DND-41 (cell line): ENCODE results near the gene PMFBP1.
A peak's percentile ranks its signal among the peaks of the same experiment; 100 is the strongest.

Source experiments
- ATAC-seq: fragments of 200-7000 bp; cut with Tn5 transposase; 3 replicates; pipeline ENCODE4 v1.9.1; 2021; ENCODE audit warnings: low read depth; ENCODE audit not compliant: insufficient read depth
- DNase-seq: peaks from one replicate; pipeline ENCODE4 v3.0.0-alpha.2; 2020
- H2AFZ ChIP-seq: 2 replicates; pipeline ENCODE4 v1.6.0; 2012; ENCODE audit warnings: low read depth, low read length
- H3K27ac ChIP-seq: 2 replicates; pipeline ENCODE4 v1.5.1; 2012; ENCODE audit warnings: low read length, inconsistent platforms
- H3K27me3 ChIP-seq: fragments of 200-600 bp; sonication (generic); 2 replicates; pipeline ENCODE4 v1.6.0; 2012; ENCODE audit warnings: low read length, mild to moderate bottlenecking, inconsistent platforms; ENCODE audit not compliant: insufficient read depth, poor library complexity
- H3K36me3 ChIP-seq: 2 replicates; pipeline ENCODE4 v1.5.1; 2012; ENCODE audit warnings: low read length, inconsistent platforms; ENCODE audit not compliant: insufficient read depth
- H3K4me1 ChIP-seq: 2 replicates; pipeline ENCODE4 v1.5.1; 2012; ENCODE audit warnings: mild to moderate bottlenecking, low read length; ENCODE audit not compliant: insufficient read depth
- H3K4me2 ChIP-seq: 2 replicates; pipeline ENCODE4 v1.6.0; 2012; ENCODE audit warnings: mild to moderate bottlenecking, moderate library complexity, low read length, inconsistent platforms; ENCODE audit not compliant: insufficient read depth
- H3K4me3 ChIP-seq, 2 experiments: fragments of 200-600 bp in 1 of 2; shearing (Covaris generic) in 1 of 2; 2 replicates each; pipeline ENCODE4 v1.5.1; 2012 to 2016; ENCODE audit warnings: inconsistent platforms in 2 of 2, low read length in 2 of 2, mild to moderate bottlenecking in 2 of 2, low read depth in 1 of 2, moderate library complexity in 1 of 2
- H3K79me2 ChIP-seq: 2 replicates; pipeline ENCODE4 v1.6.0; 2012; ENCODE audit warnings: low read length, inconsistent platforms; ENCODE audit not compliant: insufficient read depth
- H3K9ac ChIP-seq: 2 replicates; pipeline ENCODE4 v1.6.0; 2012; ENCODE audit warnings: low read depth, mild to moderate bottlenecking, inconsistent platforms, low read length, moderate library complexity
- H3K9me3 ChIP-seq: 2 replicates; pipeline ENCODE4 v1.5.1; 2012; ENCODE audit warnings: low read length, moderate library complexity, mild to moderate bottlenecking, inconsistent platforms; ENCODE audit not compliant: insufficient read depth, severe bottlenecking
- H4K20me1 ChIP-seq: 2 replicates; pipeline ENCODE4 v1.6.0; 2012; ENCODE audit warnings: low read length; ENCODE audit not compliant: insufficient read depth
- CTCF ChIP-seq: IDR thresholded peaks from 2 replicates; pipeline ENCODE4 v1.5.1; 2012; ENCODE audit warnings: borderline replicate concordance, low read length, moderate library complexity, mild to moderate bottlenecking; ENCODE audit not compliant: poor library complexity, severe bottlenecking; ENCODE audit errors: extremely low read depth
- EZH2 ChIP-seq: IDR thresholded peaks from 3 replicates; pipeline ENCODE4 v1.6.1; 2012; ENCODE audit warnings: borderline replicate concordance, low read depth, mild to moderate bottlenecking, moderate library complexity, low read length, inconsistent platforms; ENCODE audit not compliant: severe bottlenecking

The PMFBP1 gene

GRCh38 chr16:72149676-72150464 lies 22.1 kb downstream of the PMFBP1 start:
- Histone ChIP-seq H3K79me2 (no peaks in the 10 kb centered on the region), H4K20me1 (no peaks in the 10 kb centered on the region), H3K4me2 (no peak overlapping the region), H3K9me3 (no peaks in the 10 kb centered on the region), H3K9ac (no peak overlapping the region), H3K4me1 (peaks cover 10% of the 10 kb centered on the region), H3K4me3 (no peak overlapping the region), H2AFZ (no peak overlapping the region), H3K36me3 (no peaks in the 10 kb centered on the region), H3K27me3 (no peaks in the 10 kb centered on the region), H3K27ac (no peak overlapping the region)
- TF ChIP-seq CTCF (no peak), EZH2 (no peak)
- ATAC-seq = peak; percentile 84
- DNase-seq = peak; percentile 29

DNA sequence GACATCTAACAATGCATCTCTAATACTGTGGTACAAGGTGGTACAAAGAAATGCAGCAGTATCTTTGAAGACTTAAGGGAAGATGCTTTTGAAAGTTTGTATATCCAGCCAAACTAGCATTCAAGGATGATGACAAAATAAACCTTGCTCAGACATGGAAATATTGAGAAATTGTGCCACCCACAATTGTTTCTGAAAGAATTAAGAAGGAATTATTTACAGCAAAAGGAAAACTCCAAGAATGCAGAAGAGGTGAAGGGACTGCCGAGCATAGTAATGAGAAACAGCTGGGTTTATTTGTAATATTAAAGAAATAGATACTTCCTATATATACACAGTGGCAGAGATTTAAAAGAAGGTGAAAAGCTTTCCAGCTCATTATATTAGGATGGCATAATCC lies 29.5 kb downstream of the PMFBP1 start:
- Histone ChIP-seq H3K4me1 (no peaks in the 10 kb centered on the region), H4K20me1 (no peaks in the 10 kb centered on the region), H3K9me3 (no peaks in the 10 kb centered on the region), H3K9ac (no peak overlapping the region), H3K27me3 (no peaks in the 10 kb centered on the region), H2AFZ (no peak overlapping the region), H3K36me3 (no peaks in the 10 kb centered on the region), H3K27ac (no peak overlapping the region), H3K79me2 (no peaks in the 10 kb centered on the region), H3K4me3 (no peak overlapping the region), H3K4me2 (no peak overlapping the region)
- no peak for ATAC-seq
- no peak for TF ChIP-seq CTCF
- TF ChIP-seq EZH2 = no peak
- DNase-seq = no peak

- no peak overlapping the region for H2AFZ ChIP-seq
- H3K27me3 ChIP-seq = no peaks in the 10 kb centered on the region
- no peak overlapping the region for H3K4me3 ChIP-seq
- ATAC-seq (no peak), DNase-seq (no peak)
- H4K20me1 ChIP-seq = no peaks in the 10 kb centered on the region
- TF ChIP-seq CTCF (no peak), EZH2 (no peak)
- no peak overlapping the region for H3K27ac ChIP-seq
- H3K9me3 ChIP-seq = no peaks in the 10 kb centered on the region
- H3K36me3 ChIP-seq = no peaks in the 10 kb centered on the region
- H3K4me2 ChIP-seq = no peak overlapping the region
- H3K4me1 ChIP-seq = no peaks in the 10 kb centered on the region
- H3K9ac ChIP-seq = no peak overlapping the region
- no peaks in the 10 kb centered on the region for H3K79me2 ChIP-seq
These were observed 32.0 kb downstream of the PMFBP1 start for GRCh38 chr16:72139908-72140307.
